Femur (tissue), 1 donor: ENCODE data around the gene DNER.
A peak's percentile ranks its signal among the peaks of the same experiment; 100 is the strongest.

ENCODE experiments used
- DNase-seq: peaks from one replicate; pipeline ENCODE4 v3.0.0-alpha.2; 2017

The DNER gene

DNA sequence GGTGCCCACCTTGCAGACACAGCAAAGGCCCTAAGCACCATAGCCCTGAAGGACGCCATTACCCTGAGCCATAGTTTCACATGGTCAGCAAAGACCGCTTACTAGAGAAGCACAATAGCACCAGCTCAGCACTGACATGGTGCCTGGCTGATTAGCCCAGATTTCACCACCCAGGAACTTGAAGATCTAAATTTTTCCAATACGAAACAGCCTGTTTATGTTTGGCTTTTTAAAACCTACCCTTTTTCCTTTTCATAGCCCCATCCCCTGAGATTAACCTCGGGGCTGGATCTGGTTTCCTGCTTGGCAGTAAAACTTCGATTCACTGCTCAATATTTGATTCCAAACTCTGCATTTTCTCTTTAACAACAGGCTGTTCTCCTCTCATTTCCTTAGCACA lies 284.8 kb downstream of the DNER start:
- peak; percentile 28 for DNase-seq

DNA sequence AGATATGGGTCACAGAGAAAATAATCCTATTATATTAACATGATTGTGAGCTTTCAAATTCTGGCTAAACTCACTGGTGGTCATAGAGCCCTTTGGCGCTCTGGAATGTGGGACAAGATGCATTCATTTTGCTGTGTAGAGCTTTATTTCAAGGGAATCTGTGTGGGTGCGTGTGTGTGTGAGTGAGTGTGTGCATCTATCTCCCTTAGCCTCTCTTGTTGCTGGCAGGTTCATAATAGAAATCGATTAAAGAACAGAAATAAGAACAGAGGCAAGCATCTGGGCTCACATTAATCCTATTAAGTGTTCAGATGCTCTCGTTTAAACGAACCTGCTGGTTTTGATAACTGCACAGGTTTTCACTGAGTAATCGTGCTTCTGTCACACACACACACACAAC lies 287.9 kb downstream of the DNER start:
- no peak for DNase-seq

DNA sequence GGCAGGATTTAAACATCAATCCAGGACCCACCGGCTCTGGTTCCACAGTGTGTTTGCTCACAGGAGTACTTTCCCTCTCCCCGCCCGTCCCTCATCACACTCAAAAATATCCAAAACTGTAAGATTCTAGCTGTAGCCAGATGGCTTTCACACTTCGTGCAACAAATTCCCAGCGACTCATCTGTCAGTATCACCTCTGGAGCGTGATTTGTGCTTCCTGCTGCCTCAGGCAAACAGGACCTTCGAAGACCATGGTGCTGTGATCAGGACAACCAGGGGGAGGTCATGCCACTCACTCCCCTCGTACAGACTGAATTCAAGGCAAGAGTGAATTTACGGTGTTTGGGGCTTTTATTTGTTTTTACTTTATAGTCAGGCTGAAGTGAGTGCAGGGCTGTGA lies 288.8 kb downstream of the DNER start:
- DNase-seq: no peak

DNA sequence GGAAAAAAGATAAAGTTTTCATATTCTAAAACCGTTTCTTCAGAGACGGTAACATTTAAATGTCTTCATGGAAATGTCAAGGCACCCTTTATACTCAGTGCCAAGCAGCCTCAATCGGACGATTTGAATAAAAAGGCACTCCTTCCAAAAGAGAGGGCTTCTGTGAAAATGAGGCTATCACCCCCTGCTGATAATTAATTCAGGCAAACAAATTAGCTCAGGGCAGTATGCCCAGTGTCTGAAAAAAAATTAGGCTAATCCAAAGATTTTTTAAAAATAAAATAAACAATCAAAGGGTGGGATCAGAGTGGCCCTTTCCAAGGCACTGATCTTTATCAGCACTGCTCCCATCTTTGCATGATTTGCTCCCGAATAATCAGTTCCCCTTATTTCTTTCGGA lies 292.3 kb downstream of the DNER start:
- no peak for DNase-seq

DNA sequence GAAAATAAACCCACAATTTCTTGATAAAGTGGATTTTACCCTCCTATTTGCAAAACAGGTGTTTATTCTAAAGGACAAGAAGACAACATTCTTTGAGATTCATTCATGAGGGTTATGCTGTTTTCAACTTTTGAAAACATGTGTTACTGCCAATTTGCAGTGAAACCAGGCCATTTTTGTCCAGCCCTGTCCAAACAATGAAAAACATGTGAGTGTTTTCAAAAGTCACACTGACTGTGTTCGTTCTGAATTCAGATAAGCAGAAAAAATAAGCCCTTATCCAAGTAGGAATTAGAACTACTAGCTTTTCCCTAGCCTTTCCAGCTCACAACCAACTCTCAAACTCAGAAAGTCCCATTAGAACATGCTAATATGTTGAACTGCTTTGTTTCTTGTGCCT lies 295.2 kb downstream of the DNER start:
- no peak for DNase-seq

DNA sequence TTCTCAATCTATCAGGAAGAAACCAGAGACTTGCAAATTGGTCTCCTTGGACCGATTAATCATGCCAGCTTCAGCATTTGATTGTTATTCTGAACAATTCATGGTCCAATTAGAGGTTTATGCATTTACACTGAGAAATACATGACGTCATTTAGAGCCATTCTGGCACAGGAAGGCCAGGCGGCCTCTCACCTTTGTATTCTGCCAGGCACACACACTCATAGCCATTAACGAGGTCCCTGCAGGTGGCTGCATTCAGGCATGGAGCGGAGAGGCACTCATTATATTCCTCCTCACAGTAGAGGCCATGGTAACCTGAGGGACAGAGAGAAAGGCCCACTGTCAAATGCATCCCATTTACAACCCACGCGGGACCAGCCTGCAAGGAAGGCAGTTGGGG lies 296.4 kb downstream of the DNER start:
- DNase-seq: no peak

DNA sequence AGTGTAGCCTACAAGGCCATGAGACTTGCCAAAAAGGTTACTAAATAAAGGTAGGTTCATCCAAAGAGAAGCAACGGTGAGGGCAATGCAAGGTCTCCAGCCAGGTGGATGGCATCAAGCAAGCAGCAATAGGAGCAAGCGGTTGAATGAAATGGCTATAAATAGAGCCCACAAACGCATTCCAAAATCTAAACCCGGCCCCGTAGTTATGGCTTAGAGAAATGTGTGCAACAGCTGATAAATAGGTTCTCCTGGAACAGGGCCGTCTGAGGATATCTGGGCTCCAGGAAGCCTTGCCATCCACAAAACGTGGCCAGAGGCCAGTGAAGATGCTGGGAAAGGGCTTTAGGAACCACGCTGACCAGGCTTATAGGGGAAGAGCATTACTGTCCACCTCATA lies 297.2 kb downstream of the DNER start:
- DNase-seq: no peak

DNA sequence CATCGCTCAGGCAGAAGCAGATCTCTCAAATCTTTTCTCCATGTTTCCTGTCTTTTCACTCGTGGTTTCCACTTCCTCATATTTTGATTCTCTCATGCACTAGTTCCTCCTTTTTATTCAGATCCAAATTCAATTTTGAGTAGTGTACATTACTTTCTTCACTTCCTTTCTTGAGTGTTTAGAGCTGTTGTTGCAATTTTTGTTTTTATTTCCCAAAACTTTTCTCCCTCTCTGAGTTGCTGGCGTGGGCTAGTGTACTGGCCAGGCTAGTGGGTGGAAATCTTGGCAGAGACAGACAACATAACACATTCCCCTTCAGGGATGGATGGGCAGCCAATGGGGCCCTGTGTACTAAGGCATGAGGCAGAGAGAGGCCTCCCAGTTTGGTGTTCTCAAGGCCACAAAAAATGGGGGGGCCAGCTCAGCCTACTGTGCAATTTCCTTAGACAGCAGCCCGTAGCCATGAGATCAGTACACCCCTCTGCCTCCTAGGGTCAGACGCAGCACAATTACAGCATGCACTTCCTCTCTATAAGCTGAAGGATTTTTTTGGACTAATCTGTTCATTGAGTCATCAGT lies 298.1 kb downstream of the DNER start:
- peak; percentile 62 for DNase-seq

DNA sequence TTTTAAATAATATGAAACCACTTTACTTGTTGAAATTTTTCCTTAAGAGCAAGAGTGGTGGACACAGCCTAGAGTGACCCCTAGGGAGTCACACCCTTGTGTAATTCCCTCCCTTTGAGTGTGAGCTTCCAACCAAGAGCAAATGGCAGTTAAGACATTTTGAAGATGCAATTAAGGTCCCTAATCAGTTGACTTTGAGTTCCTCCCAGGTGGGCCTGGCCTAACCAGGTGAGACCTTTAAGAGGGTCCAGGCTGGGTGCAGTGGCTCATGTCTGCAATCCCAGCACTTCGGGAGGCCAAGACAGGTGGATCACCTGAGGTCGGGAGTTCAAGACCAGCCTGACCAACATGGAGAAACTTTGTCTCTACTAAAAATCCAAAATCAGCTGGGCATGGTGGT lies 299.7 kb downstream of the DNER start:
- no peak for DNase-seq

DNA sequence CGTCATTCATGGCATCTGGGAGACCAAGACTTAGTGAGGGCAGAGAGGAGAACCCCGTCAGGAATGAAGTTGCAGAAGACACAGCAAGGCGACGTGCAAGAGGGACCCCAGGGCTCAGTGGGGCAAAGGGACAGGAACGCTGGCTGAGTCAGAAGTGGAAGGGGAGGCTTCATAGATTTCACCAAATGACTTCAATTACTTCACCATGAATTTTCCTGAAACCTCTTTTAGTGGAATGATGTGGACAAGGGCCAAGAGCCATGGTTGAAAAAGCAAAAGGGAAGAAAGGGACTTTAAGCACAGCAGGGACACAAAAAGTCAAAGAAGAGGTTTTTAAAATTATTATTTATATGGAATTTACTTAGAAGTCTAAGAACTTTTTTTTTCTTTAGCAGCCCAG lies 301.7 kb downstream of the DNER start:
- DNase-seq: no peak

DNA sequence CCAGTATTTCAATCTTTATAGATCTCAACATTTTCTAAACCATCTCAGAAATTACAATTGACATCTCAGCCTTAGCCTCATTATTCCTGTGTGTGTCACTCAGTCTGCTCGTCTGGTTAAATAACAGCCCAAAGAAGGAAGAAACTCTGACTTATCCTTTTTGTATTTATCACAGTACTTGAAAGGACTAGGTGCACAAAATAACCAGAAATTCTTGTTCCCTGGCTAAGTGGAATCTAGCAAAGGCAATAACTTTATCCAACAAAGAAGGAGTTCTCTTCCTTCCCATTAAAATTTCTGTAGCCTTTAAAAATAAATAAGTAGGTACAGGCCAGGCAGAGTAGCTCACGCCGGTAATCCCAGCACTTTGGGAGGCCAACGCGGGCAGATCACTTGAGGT lies 303.4 kb downstream of the DNER start:
- DNase-seq: no peak

DNA sequence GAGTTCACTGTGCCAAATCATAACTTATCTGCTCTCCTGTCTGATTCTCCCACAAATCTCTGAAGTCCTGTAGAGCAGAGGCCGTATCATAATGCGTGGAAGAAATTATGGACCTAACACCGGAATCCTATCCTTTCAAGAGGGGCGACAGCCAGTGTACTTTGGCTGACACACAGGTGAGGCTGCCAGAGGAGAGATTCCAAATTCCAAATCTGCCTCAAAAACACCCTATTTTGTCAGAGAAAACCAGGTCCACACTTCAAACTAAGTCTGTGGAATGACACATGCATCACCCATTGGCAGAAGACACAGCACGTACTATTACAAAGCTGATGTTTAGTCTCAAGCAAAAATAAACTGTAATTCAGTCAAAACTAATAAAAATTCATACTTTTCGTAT lies 304.1 kb downstream of the DNER start:
- peak; percentile 77 for DNase-seq

DNA sequence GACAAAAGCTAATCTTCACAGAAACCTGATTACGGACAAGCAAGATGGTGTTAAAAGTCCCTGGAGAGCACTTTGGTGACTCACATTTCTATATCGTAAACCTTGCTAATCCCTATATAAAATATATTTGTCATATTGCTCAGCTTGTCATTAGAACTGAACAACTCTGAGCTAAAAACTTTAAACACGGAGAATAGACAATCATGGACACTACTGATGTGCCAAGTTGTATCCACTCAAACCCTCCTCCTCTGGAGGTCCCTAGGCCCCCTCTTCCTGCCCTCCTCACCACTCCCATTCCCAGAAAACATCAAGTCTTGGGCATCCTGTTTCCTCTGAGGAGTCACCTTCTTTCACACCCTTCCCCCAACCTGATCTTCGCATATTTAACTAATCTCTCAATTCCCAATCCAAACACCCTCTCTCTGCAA lies 304.6 kb downstream of the DNER start:
- DNase-seq: no peak

DNA sequence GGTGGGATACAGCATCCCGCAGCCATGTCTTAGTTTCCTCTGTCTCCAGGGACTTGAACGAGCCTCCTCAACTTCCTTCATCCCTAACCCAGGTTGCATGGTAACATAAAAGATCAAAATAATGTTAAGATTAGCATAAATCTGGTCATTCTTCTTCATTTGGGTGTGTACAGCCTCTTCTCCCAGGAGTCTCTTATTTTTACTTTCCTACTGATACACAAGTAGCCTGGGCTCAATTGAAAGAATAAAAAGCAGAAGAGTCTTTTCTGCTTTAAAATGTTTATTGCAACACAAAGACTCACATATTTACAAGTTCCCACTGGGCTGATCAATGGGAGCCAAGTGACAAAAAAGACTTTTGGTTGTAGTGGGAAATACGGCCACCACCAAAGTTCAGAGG lies 305.4 kb downstream of the DNER start:
- no peak for DNase-seq

DNA sequence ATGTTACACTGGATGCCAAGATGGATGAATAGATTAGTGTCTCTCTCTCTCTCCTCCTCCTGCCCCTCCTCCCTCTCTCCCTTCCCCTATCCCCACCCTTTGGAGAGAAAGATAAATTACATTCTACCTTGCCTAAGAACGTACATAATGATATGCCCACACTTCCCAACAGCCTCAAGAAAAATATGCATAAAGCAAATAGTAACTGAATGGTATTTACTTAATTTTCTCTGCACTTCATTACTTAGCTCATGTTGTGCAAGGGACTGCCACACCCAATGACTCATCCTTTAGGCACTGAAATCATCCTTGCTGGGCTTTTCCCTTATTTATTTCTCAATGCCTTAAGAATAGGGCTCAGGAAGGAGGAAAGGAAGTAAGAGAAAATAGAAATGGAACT lies 306.0 kb downstream of the DNER start:
- peak; percentile 39 for DNase-seq

DNA sequence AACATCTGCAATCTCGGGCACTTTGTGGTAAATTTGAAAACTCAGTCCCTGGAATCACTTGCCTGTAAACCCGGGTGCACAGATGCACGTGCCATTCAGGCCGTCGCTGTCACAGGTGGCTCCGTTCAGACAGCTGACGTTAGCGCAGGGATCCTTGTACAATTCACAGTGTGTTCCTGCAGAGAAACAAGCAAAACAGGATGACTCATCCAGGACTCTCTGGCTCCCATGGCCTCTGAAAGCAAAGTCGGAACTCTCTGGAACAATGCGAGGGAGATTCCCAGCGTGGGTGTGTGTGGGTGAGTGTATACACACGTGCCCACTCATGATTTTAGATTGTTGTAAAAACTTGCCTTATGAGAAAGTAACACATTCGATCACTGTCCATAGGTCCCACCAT lies 307.2 kb downstream of the DNER start:
- peak; percentile 32 for DNase-seq

DNA sequence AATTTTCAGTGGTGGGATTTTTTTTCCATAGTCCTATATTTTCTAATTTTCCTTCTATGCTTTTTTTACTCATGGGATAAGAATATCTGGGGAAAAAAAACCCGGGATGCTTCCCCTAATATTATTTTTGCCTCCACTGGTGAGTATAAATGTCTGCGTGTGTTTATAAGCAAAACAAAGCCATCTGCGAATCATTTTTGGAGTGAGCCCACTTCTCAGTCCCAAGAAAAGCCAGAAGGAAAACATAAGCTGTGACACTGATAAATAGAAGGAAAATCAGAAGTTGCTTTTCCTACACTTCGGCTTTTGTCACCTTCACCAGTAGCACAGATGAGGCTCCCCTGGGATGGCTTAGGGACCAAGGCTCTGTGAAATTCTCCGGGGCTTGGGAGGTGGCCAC lies 308.6 kb downstream of the DNER start:
- no peak for DNase-seq

DNA sequence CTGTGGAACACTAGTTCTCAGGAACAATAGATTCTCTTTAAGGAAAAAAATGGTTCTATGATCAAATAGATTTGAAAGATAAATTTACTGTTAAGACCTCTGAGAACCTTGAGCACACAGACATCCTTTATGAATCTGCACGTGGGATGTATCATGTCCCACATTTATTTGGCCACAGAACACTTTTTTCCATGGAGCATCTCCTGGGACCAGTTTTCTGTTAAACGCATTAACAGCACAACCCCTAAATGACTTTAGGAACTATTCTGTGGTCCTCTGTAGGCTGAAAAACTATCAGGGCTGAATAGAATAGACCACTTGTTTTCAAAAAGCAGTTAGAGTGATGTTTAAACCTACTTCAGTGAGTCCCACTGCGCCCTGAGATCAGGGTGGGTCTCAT lies 311.1 kb downstream of the DNER start:
- no peak for DNase-seq

DNA sequence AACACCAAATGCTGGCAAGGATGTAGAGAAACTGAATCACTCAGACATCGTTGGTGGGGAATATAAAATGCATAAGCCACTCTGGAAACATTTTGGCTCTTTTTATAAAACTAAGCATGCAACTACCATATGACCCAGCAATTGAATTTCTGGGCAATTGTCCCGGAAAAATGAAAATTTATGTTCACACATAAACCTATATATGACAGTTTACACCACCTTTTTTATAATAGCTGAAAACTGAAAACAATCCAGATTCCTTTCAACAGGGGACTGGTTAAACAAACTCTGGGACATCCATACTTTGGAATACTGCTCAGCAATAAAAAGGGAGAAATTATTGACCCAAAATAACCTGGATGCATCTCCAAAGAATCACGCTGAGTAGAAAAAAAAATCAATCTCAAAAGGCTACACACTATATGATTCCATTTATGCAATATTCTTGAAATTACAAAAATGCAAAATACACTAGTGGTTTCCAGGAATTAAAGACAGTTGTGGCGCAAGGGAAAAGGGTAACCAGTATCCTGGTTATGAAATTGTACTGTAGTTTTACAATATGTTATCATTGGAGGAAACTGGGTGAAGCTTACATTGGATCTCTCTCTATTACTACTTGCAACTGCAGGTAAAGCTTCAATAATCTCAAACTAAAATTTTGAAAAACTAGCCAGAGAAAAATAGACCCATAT lies 313.0 kb downstream of the DNER start:
- no peak for DNase-seq

DNA sequence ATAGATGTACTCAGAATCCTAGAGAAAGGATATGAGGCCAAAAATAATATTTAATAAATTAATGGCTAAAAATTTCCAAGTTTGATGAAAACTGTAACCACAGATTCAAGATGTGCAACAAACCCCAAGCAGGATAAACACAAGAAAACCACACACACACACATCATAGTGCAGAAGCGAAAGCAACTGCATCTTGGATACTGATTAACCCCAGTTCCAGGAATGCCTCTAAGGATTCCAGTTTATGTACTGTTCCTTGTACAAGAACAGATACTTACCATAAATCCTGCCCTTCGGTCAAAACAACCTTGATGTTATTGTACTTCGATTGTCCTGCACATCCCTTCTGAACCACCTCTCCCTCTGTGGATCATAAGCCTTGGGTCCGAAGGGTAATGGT lies 320.4 kb downstream of the DNER start:
- no peak for DNase-seq

DNA sequence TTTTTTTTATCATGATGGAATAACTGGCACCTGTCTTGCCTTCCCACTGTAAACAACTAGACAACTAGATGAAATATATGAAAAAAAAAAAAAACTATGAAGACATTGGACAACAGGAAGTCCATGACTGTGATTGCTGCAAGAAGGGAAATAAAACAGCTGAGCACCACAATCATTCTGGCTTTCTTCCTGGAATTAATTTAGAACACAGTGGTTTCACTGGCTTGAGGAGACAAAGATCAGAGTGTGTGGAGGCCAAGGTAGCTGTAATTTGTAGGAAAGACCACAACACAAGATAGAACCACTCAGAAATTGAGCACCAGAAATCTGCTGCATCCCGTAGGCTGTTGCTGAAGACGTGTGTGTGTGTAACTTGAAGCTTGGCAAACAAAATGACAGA lies 322.2 kb downstream of the DNER start:
- DNase-seq: no peak

DNA sequence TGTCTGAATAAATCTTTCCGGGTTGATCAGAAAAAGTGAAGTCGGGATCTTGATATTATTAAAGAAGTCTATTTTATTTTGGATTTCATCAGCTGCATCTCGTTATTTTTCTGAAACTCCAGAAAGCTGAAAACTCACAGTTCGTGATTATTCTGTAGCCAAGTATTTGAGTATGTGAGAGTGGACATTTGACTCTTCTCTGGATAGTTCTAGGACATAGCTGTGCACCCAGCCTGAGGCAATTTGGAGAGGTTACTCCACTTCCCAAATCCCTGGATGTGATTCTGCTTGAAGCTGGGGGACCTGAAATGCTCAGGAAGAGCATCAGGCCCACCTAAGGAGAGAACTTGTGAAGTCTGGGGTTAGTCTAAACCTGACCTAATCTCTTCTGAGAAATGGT lies 325.6 kb downstream of the DNER start:
- no peak for DNase-seq

DNA sequence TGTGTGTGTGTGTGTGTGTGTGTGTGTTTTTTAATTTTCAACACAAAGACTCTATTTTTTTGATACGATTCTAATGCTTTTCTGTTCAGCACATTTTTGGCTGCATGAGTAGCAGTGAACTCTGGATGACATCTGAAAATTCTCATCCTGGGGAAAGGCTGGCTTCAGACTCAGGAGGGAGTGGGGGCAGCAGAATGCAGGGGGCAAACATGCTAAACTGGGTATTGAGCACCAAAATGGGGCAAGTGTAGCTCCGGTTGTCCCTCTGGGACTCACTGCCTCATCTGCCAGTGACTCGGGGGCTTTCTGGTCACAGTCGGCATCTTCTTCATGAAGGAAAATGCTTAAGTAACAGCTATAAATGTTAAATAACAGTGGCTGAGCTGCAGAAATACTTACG lies 326.5 kb downstream of the DNER start:
- peak; percentile 48 for DNase-seq

DNA sequence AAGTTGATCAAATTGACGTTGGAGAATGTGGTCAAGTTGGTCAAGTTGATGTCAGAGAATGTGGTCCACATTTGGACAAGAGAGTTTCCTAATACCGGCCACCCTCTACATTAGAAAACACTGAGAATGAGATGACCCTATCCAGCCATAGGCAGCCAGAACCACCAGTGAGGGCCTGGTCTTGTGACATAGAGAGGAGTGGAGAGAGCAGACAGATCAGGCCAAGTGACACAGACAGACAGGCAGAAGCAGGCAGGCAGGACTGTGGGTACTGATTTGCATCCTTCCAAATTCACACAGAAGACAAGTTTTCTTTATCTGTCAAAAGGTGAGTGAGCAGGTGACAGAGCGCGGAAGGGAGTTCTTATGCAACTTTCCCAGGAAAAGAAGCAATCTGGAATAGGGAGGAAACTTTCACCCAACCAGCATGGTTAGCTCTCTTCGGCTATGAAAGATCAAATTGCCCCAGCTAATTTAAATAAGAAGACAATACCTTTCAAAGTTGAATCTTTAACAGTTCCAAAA lies 334.2 kb downstream of the DNER start:
- no peak for DNase-seq

DNA sequence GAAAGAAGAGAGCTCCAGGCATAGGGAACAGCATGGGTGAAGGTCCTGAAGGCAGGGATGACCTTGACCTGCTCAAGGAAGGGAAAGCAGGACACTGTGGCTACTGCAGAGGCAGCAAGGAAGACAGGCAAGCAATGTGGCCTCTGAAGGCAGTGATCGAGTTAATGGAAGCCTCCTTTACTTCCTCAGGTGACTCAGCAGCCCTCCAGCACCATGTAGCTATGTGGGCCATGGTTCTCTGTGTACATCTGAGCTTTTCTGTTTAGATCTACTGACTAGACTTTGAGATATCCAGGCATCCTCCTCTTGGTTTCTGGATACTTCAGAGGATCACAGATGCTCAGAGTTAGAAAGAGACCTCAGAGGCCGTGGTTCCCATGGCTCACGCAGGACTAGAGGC lies 336.0 kb downstream of the DNER start:
- DNase-seq: no peak
